K562 (cell line): Measurements from ENCODE around the gene ACSF3. TPM values are rescaled to one million over a fixed set of nuclear protein-coding genes. Genes with fewer than 3 reads are reported as not detected.

Experiments used
- ATAC-seq: fragments of 200-7000 bp; cut with Tn5 transposase; 3 replicates; pipeline ENCODE4 v1.9.1; 2020; ENCODE audit warnings: moderate library complexity
- BruUV-seq: library from RNA; stranded (reverse); fragments of 400-500 nt; replicated peaks from 2 replicates; lab custom pipeline; 2021; lab: Mats Ljungman, UMichigan
- CTCF ChIA-PET: fragments of 300-600 bp; formaldehyde crosslinking; extraction: SDS; loops from one replicate; lab custom pipeline; 2021; ENCODE audit warnings: low intra/inter-chr PET ratio; lab: Yijun Ruan, JAX
- POLR2A ChIA-PET: fragments of 300-600, 350-650 bp; sonication (Branson Sonifier 250); formaldehyde crosslinking; extraction: SDS; loops from one replicate; lab custom pipeline; 2021; ENCODE audit warnings: antibody characterized with exemption, inconsistent platforms; lab: Yijun Ruan, JAX
- DNase-seq, 4 experiments: peaks; one replicate each; pipeline versions ENCODE4 v3.0.0 to v3.0.0-alpha.2; 2011 to 2018; ENCODE audit warnings: low spot score in 3 of 4, mixed read lengths in 3 of 4; ENCODE audit errors: extremely low read depth in 1 of 4
- FAIRE-seq: peaks from 2 replicates; lab custom pipeline; 2011; peaks lifted over from hg19 to GRCh38; lab: Jason Lieb, UNC
- H2AFZ ChIP-seq: 2 replicates; pipeline ENCODE4 v1.6.0; 2011; ENCODE audit warnings: low read depth, low read length, control low read depth, inconsistent platforms
- H3K27ac ChIP-seq: fragments of 200-600 bp; 3 replicates; pipeline ENCODE4 v1.8.0; 2011; ENCODE audit warnings: low read depth, mild to moderate bottlenecking, control low read depth, inconsistent platforms, low read length, moderate library complexity, mixed read lengths; ENCODE audit errors: extremely low read depth
- H3K27me3 ChIP-seq, 2 experiments: fragments of 300-600 bp in 1 of 2; 2 replicates in 1 of 2; 3 replicates in 1 of 2; pipeline versions ENCODE4 v1.6.0 to v1.8.0; 2011; ENCODE audit warnings: inconsistent platforms in 2 of 2, low read length in 2 of 2, mild to moderate bottlenecking in 1 of 2, mixed read lengths in 1 of 2, moderate library complexity in 1 of 2; ENCODE audit not compliant: control insufficient read depth in 2 of 2, insufficient read depth in 2 of 2
- H3K36me3 ChIP-seq: fragments of 300-600 bp; 3 replicates; pipeline ENCODE4 v1.8.0; 2011; ENCODE audit warnings: mild to moderate bottlenecking, low read length, inconsistent platforms; ENCODE audit not compliant: control insufficient read depth, insufficient read depth
- H3K4me1 ChIP-seq, 2 experiments: fragments of 200-600 bp in 1 of 2; replicated peaks in 1 of 2; 2 replicates in 1 of 2; 3 replicates in 1 of 2; pipeline versions ENCODE4 v1.5.1 to v1.8.0; 2011; ENCODE audit warnings: inconsistent platforms in 2 of 2, low read length in 2 of 2, mild to moderate bottlenecking in 1 of 2, mixed read lengths in 1 of 2, moderate library complexity in 1 of 2; ENCODE audit not compliant: control insufficient read depth in 2 of 2, insufficient read depth in 2 of 2
- H3K4me2 ChIP-seq: 2 replicates; pipeline ENCODE4 v1.6.1; 2011; ENCODE audit warnings: low read length, control low read depth, inconsistent platforms, mixed read lengths; ENCODE audit not compliant: insufficient read depth
- H3K4me3 ChIP-seq: fragments of 200-600 bp; sonication (generic), shearing (Covaris generic); 2 replicates; pipeline ENCODE4 v1.5.1; 2016; ENCODE audit warnings: control low read depth, inconsistent platforms
- H3K79me2 ChIP-seq: fragments of 200-600 bp; 3 replicates; pipeline ENCODE4 v1.8.0; 2011; ENCODE audit warnings: low read length, inconsistent platforms; ENCODE audit not compliant: control insufficient read depth, insufficient read depth
- H3K9ac ChIP-seq, 2 experiments: 2 replicates each; pipeline versions ENCODE4 v1.6.0 to v1.6.1; 2011; ENCODE audit warnings: low read depth in 2 of 2, low read length in 2 of 2, control low read depth in 1 of 2, inconsistent platforms in 1 of 2, mild to moderate bottlenecking in 1 of 2, mixed read lengths in 1 of 2; ENCODE audit not compliant: insufficient read depth in 1 of 2
- H3K9me1 ChIP-seq: one replicate; pipeline ENCODE4 v1.6.0; 2011; ENCODE audit warnings: inconsistent platforms, mild to moderate bottlenecking, low read length, moderate library complexity; ENCODE audit not compliant: control insufficient read depth, insufficient read depth
- H3K9me3 ChIP-seq: replicated peaks from 2 replicates; pipeline ENCODE4 v1.5.1; 2011; ENCODE audit warnings: low read depth, low read length, inconsistent platforms; ENCODE audit not compliant: control insufficient read depth, insufficient read depth
- H4K20me1 ChIP-seq: replicated peaks from 2 replicates; pipeline ENCODE4 v1.6.1; 2011; ENCODE audit warnings: low read length, inconsistent platforms, mixed read lengths; ENCODE audit not compliant: control insufficient read depth, insufficient read depth
- ARID4B ChIP-seq: sonication (generic); formaldehyde crosslinking; IDR thresholded peaks from 2 replicates; pipeline ENCODE4 v1.8.0; 2022; ENCODE audit warnings: mild to moderate bottlenecking, missing genetic modification reagents
- DDX20 ChIP-seq: fragments of 450-650 bp; IDR thresholded peaks from 2 replicates; pipeline ENCODE4 v1.6.1; 2016; ENCODE audit warnings: missing genetic modification characterization, low read depth, mild to moderate bottlenecking, missing compliant biosample characterization, moderate library complexity
- DEAF1 ChIP-seq: fragments of 450-650 bp; formaldehyde crosslinking; IDR thresholded peaks from 2 replicates; pipeline ENCODE4 v1.4.0; 2020; ENCODE audit warnings: mild to moderate bottlenecking, moderate library complexity
- ELF2 ChIP-seq: fragments of 250-450 bp; sonication (Bioruptor Pico); IDR thresholded peaks from 2 replicates; pipeline ENCODE4 v1.5.0; 2021; ENCODE audit warnings: mild to moderate bottlenecking
- FOXO4 ChIP-seq: fragments of 450-650 bp; formaldehyde crosslinking; IDR thresholded peaks from 2 replicates; pipeline ENCODE4 v1.4.0; 2020; ENCODE audit warnings: mild to moderate bottlenecking, moderate library complexity
- MCM2 ChIP-seq: fragments of 450-650 bp; IDR thresholded peaks from 2 replicates; pipeline ENCODE4 v1.6.1; 2017; ENCODE audit warnings: low read depth, mild to moderate bottlenecking
- MTA3 ChIP-seq: fragments of 450-650 bp; formaldehyde crosslinking; IDR thresholded peaks from 2 replicates; pipeline ENCODE4 v1.6.1; 2017; ENCODE audit warnings: mild to moderate bottlenecking, borderline replicate concordance
- ZKSCAN1 ChIP-seq: fragments of 150-350 bp; IDR thresholded peaks from 2 replicates; pipeline ENCODE4 v1.6.1; 2016; ENCODE audit warnings: low read depth, low read length
- ZNF717 ChIP-seq: fragments of 250-450 bp; sonication (Bioruptor Pico); IDR thresholded peaks from 2 replicates; pipeline ENCODE4 v1.5.0; 2021
- ZNF764 ChIP-seq: fragments of 250-450 bp; sonication (Bioruptor Pico); IDR thresholded peaks from 2 replicates; pipeline ENCODE4 v1.4.0; 2020; ENCODE audit warnings: low read depth, mild to moderate bottlenecking, moderate library complexity
- WGBS: fragments of 100-300 bp; shearing (Covaris generic); methylation state at CpG from one replicate; pipeline ENCODE4 v1.1.6; 2016; ENCODE audit warnings: low coverage, mixed read lengths; ENCODE audit not compliant: insufficient coverage; ENCODE audit errors: missing lambda C conversion rate; 5-methylcytosine and 5-hydroxymethylcytosine counted together
- in situ Hi-C: fragments of 300-500 bp; cut with MboI; formaldehyde crosslinking; loops from 4 replicates; pipeline ENCODE4 v1.15.0; 2018; ENCODE audit warnings: inconsistent platforms, mixed read lengths
- intact Hi-C: fragments of 100-400 bp; cut with micrococcal nuclease; formaldehyde crosslinking; loops from 2 replicates; pipeline ENCODE4 v1.14.2; 2022
- polyA plus RNA-seq, 8 experiments: library from polyadenylated mRNA; depleted of rRNA in 4 of 8; stranded (reverse) in 5 of 8; unstranded in 3 of 8; fragments of >200 nt; fragmentation: Nextera tagmentation in 2 of 8; fragmentation: Illumina TruSeq in 1 of 8; extraction: Ambion mirVana in 2 of 8; extraction: Trizol in 1 of 8; gene quantifications; 2 replicates each; pipeline versions ENCODE4 v1.2.1 to v1.2.3, GENCODE V29; 2011 to 2014; ENCODE audit warnings: inconsistent platforms in 1 of 8, missing spikeins in 1 of 8
- total RNA-seq, 7 experiments: library from RNA; depleted of rRNA in 6 of 7; stranded (reverse); fragments of >200 nt in 6 of 7; fragmentation: Illumina TruSeq in 2 of 7; extraction: Trizol in 2 of 7; gene quantifications; 2 replicates each; pipeline versions ENCODE4 v1.2.1 to v1.2.3, GENCODE V29; 2011 to 2021; ENCODE audit warnings: low replicate concordance in 1 of 7

ACSF3 gene
- total and polyA plus RNA-seq, 9 of the 15 experiments (the other 6 are each of a cell fraction or from before 2014, with no cell fraction given) = 0.77 to 32.8 (median 14.7) TPM

- ATAC-seq = peak; percentile 1; the same call in 2 of the 3 replicates
- Histone ChIP-seq H3K4me2 (peak overlapping the region; percentile 66), H4K20me1 (peaks cover 3% of the 10 kb centered on the region; the same call in 1 of the 2 replicates), H3K79me2 (no peaks in the 10 kb centered on the region), H3K27me3 (peaks cover 0 to 18% of the 10 kb centered on the region in 2 experiments; a peak in 2 of 5 replicates), H2AFZ (peak overlapping the region; percentile 77), H3K9me3 (no peaks in the 10 kb centered on the region), H3K9me1 (no peaks in the 10 kb centered on the region), H3K4me1 (peaks cover 18 to 93% of the 10 kb centered on the region in 2 experiments), H3K4me3 (peak overlapping the region; percentile 12), H3K27ac (no peak overlapping the region), H3K9ac (peak overlapping the region in 1 of 2 experiments; percentile 53; a peak in 2 of 4 replicates), H3K36me3 (no peaks in the 10 kb centered on the region)
- 8% methylated on average over 32 of the region's 34 CpGs for WGBS
- in situ Hi-C loops (no loop called here), intact Hi-C loops (loop anchor here (1.0 to 2.0 kb wide), 3 partner anchors 31 to 358 kb away; partner anchors contain the start of gene ZNF778)
- peak in 3 of 4 experiments; percentile 41 to 50 (median 47) for DNase-seq
- ChIA-PET POLR2A (interaction anchor here (0.5 to 1.1 kb wide), 7 partner anchors 11 to 716 kb away, joined by 3 to 4 read pairs (median 3); no protein-coding TSS in a partner anchor), CTCF (interaction anchor here (0.6 to 1.0 kb wide), 5 partner anchors 46 to 425 kb away, joined by 3 to 5 read pairs (median 3); partner anchors contain the start of gene APRT)
- FAIRE-seq = no peak
- no TSS peak for BruUV-seq
- TF ChIP-seq ZKSCAN1 (no peak), MTA3 (peak; percentile 44; the same call in 1 of the 2 replicates), ZNF764 (no peak), ARID4B (peak; percentile 28; the same call in 1 of the 2 replicates), DDX20 (no peak), ELF2 (CRISPR knock-in tag) (no peak), DEAF1 (CRISPR knock-in tag) (no peak), MCM2 (no peak), ZNF717 (no peak), FOXO4 (CRISPR knock-in tag) (no peak)
These were observed 76.9 kb downstream of the ACSF3 start for GRCh38 chr16:89170346-89171215.
